ENCODE results near the gene CALCOCO1. TPM values are rescaled to one million over a fixed set of nuclear protein-coding genes. Genes with fewer than 3 reads are reported as not detected.

Gene CALCOCO1
- total and polyA plus RNA-seq, 8 donors = 74.8 to 186 (median 134) TPM

GRCh38 chr12:53695152-53696145 lies 31.8 kb downstream of the CALCOCO1 start:
- Histone ChIP-seq H3K4me3 (no peak overlapping the region), H3K9me3 (no peaks in the 10 kb centered on the region), H3K36me3 (no peaks in the 10 kb centered on the region), H3K27me3 (peaks cover 50 to 100% of the 10 kb centered on the region in 2 donors), H3K27ac (no peak overlapping the region), H3K4me1 (peaks cover 13 to 25% of the 10 kb centered on the region in 2 donors)
- TF ChIP-seq CTCF (IDR thresholded peaks at IDR 0.05) = no peak
- intact Hi-C loops (cut with DNase I) = no loop called here
- DNase-seq (peak in 1 of 4 donors; percentile 85), ATAC-seq (peak; percentile 67)

GRCh38 chr12:53694756-53695151 lies 32.5 kb downstream of the CALCOCO1 start:
- Histone ChIP-seq H3K4me3 (no peak overlapping the region), H3K36me3 (no peaks in the 10 kb centered on the region), H3K27ac (no peak overlapping the region), H3K27me3 (peaks cover 48 to 99% of the 10 kb centered on the region in 2 donors), H3K4me1 (peaks cover 13 to 25% of the 10 kb centered on the region in 2 donors), H3K9me3 (no peaks in the 10 kb centered on the region)
- ATAC-seq = no peak
- TF ChIP-seq CTCF (IDR thresholded peaks at IDR 0.05) = no peak
- intact Hi-C loops (cut with DNase I) = no loop called here
- DNase-seq = no peak

- peaks cover 0 to 32% of the 10 kb centered on the region in 2 donors for H3K27me3 ChIP-seq
- ATAC-seq = no peak
Measured at GRCh38 chr12:53688134-53688533, 39.1 kb downstream of the CALCOCO1 start.

GRCh38 chr12:53686436-53686835 lies 40.8 kb downstream of the CALCOCO1 start:
- DNase-seq = no peak
- Histone ChIP-seq H3K4me3 (no peak overlapping the region), H3K27me3 (peaks cover 0 to 15% of the 10 kb centered on the region in 2 donors), H3K27ac (no peak overlapping the region), H3K4me1 (no peaks in the 10 kb centered on the region), H3K36me3 (no peaks in the 10 kb centered on the region), H3K9me3 (no peaks in the 10 kb centered on the region)
- no peak for ATAC-seq
- intact Hi-C loops (cut with DNase I) = no loop called here
- no peak for TF ChIP-seq CTCF (IDR thresholded peaks at IDR 0.05)

More at GRCh38 chr12:53688134-53688533, 39.1 kb downstream of the CALCOCO1 start:
- Histone ChIP-seq H3K4me1 (no peaks in the 10 kb centered on the region), H3K9me3 (no peaks in the 10 kb centered on the region), H3K4me3 (no peak overlapping the region), H3K27ac (no peak overlapping the region), H3K36me3 (no peaks in the 10 kb centered on the region)
- no peak for TF ChIP-seq CTCF (IDR thresholded peaks at IDR 0.05)
- intact Hi-C loops (cut with DNase I) = no loop called here
- DNase-seq = no peak

GRCh38 chr12:53684654-53685220 lies 42.5 kb downstream of the CALCOCO1 start:
- Histone ChIP-seq H3K36me3 (no peaks in the 10 kb centered on the region), H3K4me1 (no peaks in the 10 kb centered on the region), H3K27ac (no peak overlapping the region), H3K4me3 (no peak overlapping the region), H3K27me3 (no peaks in the 10 kb centered on the region), H3K9me3 (no peaks in the 10 kb centered on the region)
- DNase-seq (no peak), ATAC-seq (no peak)
- intact Hi-C loops (cut with DNase I) = no loop called here
- no peak for TF ChIP-seq CTCF (IDR thresholded peaks at IDR 0.05)

Measured in left lung (tissue), 10 donors.